Activated CD4-positive, alpha-beta T cell treated with anti-CD3 and anti-CD28 coated beads, Interleukin-2, amount 50 U/mL, for 24 hours (primary cell): ENCODE measurements around the gene EVI5.
A peak's percentile ranks its signal among the peaks of the same experiment; 100 is the strongest.
"Not testable (repeated sequence)": the region's sequence is repeated elsewhere in the genome, so short reads cannot be mapped to it uniquely, and the experiment has no call there.

Experiments used
- DNase-seq, 2 donors: peaks; one replicate each; pipeline ENCODE4 v3.0.0-alpha.2; 2020; ENCODE audit warnings: low read depth in 1 of 2, low spot score in 1 of 2

Gene EVI5

DNA sequence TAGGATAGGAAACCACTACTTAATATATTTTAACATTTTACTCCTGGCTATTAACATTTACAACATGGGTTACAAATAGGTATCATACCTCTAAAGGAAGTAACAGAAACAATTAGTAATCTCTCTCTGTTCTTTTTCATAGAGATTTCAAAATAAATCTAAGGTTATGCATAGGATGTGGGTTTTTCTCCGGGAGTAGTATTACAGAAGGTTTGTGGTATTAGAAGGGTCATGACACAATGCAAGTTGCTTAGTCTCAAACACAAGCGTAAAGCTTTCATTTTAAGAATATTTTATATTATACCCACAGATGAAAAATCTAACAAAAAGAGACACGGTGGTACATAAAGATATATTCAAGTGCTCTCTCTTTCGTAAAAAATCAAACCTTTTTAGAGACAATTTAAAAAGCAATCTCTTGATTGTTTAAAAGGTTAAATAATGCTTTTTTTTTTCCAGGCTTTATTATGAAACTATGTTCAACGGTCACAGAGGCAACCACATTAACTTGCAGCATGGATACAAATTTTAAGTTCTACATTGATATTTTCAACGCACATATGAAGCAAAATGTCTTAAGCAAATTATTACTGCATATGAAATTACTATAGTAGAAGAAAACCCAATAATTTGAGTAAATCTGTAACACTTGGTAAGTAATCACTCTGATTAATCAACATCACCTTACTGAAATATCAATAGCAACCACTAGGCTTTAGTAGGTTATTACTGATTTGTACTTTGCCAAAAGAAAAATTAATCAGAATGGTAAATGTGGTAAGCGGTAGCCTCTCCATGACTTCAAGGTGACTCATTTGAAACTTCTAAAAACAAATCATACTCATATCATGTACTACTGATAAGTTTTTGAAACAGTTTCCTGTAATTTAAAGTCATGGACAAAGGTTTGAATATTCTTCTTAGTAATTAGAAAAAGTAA lies 200.8 kb downstream of the EVI5 start:
- DNase-seq = no peak

DNA sequence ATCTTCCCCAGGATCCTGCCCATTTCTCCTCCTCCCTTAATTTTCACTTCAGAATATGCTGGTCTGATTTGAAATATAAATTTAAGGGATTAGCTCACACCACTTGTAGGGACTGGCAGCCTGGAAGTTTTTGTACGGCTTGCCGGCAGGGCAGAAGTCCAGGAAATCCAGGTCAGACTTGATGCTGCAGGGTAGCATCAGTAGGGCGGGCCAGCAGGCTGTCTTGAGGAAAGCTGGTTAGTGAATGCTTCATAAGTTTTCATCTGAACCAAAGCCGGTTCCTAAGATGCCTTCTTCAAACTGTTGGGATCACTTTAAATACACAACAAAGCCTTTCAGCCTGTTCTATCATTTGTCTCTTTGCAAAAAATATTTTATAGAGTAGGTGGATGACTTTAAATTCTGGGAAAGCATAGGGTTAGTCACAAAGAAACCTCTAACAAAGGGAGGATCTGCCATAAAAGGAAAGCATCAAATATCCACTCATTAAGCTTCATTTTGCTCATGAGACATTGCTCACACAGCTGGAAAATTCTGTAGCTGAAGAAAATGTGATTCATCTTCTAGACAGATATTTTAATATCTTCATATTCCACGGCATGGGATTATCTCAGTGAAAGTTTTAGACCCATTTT lies 207.5 kb downstream of the EVI5 start:
- DNase-seq = peak in 1 of 2 donors; percentile 39

DNA sequence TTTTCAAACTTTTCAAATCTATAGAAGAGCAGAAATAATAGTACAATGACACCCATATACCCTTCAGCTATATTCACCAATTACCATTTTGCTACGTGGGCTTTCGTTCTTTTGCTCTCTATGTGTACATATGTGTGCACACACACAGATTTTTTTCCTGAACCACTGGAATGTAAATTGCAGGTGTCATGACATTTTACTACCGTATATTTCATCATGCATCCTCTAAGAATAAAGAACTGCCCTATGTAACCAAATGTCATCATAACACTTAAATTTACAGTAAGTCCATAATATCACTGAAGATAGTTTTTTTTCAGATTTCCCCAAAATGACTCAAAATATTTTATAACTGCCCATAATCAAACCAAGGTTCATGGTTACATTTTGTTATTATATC lies 209.8 kb downstream of the EVI5 start:
- no peak for DNase-seq

DNA sequence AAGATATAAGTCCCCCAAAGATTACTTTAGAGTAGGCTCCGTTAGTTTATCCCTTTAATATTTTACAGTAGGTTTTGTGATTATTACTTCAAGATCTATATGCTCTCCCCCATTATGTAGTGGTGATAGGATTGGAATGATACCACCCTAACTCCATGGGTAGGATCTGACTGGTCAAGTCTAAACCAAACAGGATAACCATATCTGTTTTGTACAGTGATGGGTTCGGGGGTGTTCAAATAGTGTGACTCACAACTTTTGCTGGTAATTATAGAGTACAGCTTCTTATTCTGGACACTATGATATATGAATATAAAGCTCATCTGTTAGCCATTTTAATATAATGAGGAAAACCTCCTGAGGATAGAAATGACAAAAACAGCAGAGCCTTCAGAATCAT lies 212.4 kb downstream of the EVI5 start:
- DNase-seq = no peak

DNA sequence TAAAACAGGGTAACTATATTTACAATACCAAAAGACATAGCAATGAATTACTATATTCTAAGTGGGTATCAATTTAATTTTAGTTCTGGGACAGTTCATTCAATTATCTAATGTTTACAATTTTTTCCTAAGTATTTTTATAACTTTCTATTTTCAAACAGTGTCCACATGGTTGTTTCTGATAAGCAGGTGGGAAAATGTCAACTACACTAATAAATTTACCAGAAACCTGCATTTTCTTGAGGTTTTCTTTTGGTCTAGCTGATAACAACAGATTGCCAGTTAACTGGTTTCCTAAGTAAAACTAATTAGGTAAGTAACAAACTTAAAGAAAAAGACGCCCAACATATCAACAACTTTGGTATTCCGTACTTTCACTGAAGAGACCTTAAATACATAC lies 213.3 kb downstream of the EVI5 start:
- no peak for DNase-seq

DNA sequence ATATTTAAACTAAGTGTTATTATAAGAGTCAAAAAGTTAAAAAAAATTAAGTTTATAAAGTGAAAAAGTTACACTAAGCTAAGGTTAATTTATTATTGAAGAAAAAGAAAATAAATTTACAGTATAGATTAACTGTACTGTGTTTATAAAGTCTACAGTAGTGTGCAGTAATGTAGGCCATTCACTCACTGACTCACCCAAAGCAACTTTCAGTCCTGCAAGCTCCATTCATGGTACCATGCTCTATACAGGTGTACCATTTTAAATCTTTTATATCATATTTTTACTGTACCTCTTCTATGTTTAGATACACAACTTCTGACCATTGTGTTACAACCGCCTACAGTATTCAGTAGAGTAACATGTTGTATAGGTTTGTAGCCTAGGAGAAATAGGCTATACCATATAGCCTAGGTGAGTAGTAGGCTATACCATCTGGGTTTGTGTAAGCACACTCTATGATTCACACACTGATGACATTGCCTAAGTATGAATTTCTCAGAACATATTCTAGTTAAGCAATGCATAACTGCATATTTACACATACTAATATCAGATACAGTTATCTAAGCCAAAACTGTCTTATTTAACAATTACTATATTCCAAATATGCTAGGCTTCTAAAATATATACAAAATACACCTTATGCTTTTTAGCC lies 217.6 kb downstream of the EVI5 start:
- no peak for DNase-seq

DNA sequence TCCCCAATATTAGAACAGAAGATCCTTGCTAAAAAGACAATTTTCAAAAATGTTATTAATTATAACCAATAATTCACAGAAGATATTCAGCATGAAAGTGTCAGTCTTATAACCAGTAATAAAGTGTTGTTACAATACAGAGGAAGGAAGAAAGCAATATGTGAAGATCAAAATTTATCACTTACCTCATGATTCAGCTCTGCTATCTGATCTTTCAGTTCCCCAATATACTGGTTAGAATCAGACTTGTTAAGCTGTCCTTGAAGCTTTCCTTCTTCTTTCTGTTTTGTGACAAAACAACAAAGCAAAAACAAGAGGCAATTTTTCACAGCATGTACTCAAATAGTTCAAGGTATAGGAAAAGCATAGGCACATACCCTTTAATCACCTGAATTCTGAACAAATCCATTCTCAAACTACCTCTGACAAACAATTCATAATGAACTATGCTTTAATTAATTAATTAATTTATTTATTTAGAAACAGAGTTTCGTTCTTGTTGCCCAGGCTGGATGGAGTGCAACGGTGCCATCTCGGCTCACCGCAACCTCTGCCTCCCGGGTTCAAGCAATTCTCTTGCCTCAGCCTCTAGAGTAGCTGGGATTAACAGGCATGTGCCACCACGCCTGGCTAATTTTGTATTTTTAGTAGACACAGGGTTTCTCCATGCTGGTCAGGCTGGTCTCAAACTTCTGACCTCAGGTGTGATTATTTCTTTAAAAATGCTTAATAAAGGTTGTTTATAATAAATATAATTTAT lies 221.3 kb downstream of the EVI5 start:
- no peak for DNase-seq

DNA sequence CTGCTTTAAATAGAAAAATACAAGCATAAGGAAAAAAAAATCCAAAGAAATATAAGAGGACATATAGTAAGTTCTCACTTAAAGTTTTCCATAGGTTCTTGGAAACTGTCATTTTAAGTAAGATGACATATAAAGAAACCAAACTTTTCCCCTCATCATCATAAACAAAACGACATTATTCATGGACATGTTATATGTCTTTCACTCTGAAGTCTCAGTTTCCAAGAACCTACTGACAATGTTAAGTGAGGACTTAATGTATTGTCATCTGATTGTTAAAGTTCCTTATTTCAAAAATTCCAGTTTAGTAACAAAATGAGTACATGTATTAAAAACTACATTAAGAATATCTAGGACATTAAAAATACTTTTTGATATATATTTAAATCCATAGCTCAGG lies 228.6 kb downstream of the EVI5 start:
- DNase-seq = no peak

DNA sequence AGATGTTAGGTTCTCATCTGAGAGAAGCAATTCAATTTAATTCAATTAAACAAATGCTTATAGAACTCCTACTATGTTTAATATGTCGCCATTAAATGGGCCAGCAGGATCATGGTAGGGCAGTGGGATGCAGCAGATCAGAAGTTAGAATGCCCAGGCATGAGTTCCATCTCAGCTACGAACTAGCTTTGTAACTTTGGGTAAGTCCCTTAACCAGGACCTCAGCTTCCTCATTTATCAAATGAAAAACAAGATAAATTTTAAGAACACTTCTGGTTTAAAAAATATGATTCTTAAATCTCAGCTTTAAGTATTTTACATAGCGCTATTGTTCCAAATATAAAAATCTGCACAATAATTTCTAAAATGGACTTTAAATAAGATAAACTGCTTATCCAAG lies 230.7 kb downstream of the EVI5 start:
- DNase-seq = no peak

DNA sequence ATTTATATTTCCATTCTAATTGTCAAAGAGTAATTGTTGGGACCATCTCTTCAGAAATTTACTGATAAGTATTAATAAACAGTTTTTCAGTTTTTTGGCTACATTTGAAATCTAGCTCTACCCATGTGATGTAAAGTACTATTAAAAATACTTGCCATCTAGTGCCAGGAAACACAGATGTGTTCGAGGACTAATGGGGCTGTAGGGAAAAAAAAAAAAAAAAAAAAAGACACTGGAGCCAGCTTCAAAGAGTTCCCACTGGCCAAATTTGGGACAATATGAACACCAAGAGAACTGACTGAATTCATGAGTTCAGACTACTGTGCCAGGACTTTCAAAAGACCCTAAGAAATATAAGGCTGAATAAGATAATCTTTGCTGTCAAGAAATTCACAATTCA lies 233.0 kb downstream of the EVI5 start:
- DNase-seq = no peak

DNA sequence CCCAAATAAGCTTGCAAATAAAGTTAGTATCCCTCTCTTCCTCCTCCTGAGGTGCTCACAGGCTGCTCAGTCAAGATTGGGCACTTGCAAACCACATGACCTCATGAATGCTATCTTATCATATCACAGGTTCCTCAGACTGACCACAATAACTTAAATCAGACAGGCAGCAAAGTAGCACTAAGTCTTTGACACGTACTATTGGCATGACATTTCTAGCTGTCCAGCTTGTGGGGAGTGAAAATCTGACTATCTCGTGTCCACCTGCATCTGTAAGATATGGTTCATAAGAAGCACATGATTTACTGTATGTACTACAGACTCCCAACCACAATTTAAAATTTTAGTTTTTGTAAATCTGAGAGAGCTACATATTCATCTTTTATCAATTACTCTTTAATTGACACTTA lies 240.1 kb downstream of the EVI5 start:
- no peak for DNase-seq

DNA sequence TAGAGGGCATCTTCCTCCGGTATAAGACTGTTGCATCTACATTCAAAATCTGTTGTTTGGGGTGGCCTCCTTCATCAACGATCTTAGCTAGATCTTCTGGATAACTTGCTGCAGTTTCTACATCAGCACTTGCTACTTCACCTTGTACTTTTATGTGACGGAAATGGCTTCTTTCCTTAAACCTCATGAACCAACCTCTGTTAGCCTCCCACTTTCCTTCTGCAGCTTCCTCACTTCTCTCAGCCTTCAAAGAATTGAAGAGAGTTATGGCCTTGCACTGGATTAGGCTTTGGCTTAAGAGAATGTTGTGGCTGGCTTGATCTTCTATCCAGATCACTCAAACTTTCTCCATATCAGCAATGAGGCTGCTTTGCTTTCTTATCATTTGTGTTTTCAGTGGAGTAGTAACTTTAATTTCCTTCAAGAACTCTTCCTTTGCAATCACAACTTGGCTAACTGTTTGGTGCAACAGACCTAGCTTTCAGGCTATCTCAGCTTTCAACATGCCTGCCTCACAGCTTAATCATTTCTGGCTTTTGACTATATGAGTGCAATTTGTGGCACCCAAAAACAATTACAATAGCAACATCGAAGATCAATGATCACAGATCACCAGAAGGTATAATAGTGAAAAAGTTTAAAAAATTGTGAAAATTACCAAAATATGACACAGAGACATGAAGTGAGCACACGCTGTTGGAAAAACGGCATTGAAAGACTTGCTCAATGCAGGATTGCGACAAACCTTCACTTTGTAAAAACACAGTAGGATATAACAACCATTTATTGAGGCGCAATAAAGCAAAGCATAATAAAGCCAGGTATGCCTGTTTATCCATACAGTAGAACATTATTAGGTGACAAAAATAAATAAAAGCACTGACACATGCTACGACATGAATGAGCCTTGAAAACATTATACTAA lies 241.5 kb downstream of the EVI5 start:
- no peak for DNase-seq

DNA sequence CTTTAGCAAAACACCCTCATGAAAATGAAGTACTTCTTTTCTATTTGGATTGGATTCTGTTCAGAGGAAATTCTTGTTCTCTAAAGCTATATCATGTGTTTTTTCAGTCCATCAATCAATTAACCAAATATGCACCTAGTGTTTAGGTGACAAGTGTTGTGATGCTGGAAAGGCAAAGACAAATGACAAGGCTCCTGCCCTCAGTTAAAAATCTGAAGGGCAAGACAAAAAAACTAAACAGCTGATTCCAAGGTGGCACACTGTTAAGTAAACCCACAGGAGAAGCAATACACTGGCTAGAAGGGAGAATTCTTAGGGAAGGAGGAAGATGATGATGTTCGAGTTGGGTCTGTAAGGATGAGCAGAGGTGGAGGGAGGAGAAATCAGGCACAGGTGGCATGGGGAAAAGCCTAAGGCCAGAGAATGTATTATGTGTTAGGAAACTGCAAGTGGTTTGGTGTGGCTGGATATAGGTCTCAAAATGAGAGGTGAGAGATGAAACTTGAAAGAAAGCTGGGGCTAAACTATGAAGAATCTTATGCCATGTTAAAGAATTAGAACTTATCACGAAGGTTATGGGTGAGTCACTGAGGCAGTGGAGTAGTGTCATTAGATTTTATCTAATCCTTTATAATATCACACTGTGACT lies 246.4 kb downstream of the EVI5 start:
- DNase-seq = peak in 1 of 2 donors; percentile 52

DNA sequence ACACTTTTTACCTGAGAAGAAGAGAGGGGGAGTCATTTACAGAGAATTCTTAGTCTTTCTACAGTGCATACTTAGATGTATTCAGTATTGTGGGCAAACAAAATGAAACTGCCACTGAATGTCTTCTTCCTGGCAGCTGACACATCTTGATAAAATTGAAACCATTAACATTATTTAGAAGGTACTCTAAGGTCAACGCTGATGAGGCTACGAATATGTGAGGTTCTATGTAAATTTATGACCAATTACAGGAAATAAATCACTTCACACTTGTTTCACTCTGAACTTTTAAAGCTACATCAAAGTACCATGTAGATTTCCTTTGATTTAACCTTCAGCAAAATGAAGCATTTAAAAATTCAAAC lies 246.9 kb downstream of the EVI5 start:
- peak in 1 of 2 donors; percentile 43 for DNase-seq

DNA sequence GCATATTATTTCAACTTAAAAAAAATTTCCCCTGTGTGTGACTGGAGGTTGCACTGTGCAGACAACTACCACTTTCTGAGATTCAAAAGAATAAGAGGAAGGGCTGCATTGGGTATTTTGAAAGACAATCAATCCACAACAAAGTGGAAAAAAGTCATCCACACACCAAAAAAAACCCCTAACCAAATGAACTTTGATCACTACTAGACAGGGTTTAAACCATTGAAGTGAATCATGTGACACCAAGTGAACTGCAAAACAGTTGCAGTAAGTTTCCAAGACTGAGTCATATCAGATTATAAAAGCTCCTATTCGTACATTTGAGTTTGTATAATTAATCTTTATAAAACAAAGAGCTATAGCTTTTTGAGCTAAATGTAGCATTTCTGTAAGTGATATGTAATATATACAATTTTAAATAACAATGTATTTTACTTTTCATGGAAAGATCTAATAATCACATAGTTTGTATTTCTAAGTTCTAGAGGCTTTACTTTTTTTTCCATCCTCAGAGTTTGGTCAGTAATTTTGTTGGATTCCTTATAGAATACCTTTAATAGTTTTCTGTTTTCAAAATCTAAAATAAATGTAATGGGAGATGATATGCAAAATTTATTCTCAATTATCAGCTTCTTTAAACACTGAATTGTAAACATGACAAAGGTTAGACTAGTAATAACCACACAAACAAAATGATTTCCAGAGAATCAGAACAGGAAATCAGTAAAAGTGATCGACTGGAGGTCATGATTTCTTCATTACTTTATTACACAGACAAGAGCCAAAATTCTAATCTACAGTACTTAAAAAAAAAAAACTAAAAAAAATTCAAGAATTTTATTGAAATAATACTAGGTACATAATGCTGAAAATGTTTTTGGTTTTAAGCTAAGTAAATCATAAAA lies 247.7 kb downstream of the EVI5 start:
- DNase-seq = peak in 1 of 2 donors; percentile 50

DNA sequence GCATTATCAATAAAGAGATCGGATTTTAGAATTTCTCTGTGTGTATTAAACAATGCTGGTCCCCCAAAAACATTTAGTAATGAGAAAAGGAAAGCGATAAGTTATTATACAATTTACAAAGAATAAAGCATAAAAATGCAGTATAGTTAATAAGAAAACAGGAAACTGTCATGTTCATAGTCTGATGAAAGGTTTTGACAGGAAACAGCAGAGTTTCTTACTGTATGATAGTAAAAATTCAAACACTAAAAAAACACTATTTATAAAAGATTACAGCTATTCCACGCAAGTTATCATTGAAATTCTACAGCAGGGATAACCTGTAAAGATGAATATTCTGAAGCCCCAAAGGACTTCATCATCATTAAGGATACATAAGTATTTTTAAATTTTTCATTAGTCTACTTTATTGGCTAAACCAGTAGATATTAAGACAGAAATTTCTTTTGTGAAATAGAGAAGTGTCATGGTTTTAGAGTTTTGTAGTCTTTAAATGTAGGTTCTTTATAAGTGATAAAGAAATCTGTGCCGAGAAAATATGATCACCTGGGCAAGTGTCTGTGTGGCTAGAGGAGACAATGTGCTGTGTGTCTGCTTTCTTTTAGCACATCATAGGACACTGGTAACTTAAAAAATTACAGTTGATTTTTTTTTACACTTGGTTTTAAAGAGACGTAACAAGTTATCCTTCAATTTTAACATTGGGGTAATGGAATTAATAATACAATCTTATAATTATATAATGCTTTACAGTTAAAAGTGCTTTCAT lies 248.5 kb downstream of the EVI5 start:
- DNase-seq = no peak

DNA sequence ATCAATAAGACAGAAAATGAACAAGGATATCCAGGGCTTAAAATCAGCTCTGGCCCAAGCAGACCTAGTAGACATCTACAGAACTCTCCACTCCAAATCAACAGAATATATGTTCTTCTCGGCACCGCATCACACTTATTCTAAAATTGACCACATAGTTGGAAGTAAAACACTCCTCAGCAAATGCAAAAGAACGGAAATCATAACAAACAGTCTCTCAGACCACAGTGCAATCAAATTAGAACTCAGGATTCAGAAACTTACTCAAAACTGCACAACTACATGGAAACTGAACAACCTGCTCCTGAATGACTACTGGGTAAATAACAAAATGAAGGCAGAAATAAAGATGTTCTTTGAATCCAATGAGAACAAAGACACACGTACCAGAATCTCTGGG lies 252.5 kb downstream of the EVI5 start:
- not testable (repeated sequence) for DNase-seq

DNA sequence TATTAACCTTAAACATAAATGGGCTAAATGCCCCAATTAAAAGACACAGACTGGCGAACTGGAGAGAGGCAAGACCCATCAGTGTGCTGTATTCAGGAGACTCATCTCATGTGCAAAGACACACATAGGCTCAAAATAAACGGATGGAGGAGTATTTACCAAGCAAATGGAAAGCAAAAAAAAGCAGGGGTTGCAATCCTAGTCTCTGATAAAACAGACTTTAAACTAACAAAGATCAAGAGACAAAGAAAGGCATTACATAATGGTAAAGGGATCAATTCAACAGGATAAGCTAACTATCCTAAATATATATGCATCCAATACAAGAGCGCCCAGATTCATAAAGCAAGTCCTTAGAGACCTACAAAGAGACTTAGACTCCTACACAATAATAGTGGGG lies 253.0 kb downstream of the EVI5 start:
- not testable (repeated sequence) for DNase-seq
